Keratinocyte (primary cell): ENCODE data around the gene GPR39. TPM values are rescaled to one million over a fixed set of nuclear protein-coding genes. Genes with fewer than 3 reads are reported as not detected.
A peak's percentile ranks its signal among the peaks of the same experiment; 100 is the strongest.

ENCODE experiments used
- DNase-seq: peaks from one replicate; pipeline ENCODE4 v3.0.0-alpha.2; 2011; ENCODE audit warnings: low read depth, missing footprints, low spot score
- FAIRE-seq: peaks from 2 replicates; lab custom pipeline; 2011; peaks lifted over from hg19 to GRCh38; lab: Jason Lieb, UNC
- H2AFZ ChIP-seq: 2 replicates; pipeline ENCODE4 v1.6.0; 2012; ENCODE audit warnings: low read length, control low read depth, inconsistent platforms; ENCODE audit not compliant: control insufficient read depth
- H3K27ac ChIP-seq: 2 replicates; pipeline ENCODE4 v1.5.1; 2011; ENCODE audit warnings: low read length; ENCODE audit not compliant: control insufficient read depth, insufficient read depth
- H3K27me3 ChIP-seq: 3 replicates; pipeline ENCODE4 v1.6.0; 2011; ENCODE audit warnings: low read length; ENCODE audit not compliant: control insufficient read depth, insufficient read depth; ENCODE audit errors: extremely low read depth
- H3K36me3 ChIP-seq, 2 experiments: 2 replicates in 1 of 2; 3 replicates in 1 of 2; pipeline ENCODE4 v1.5.1; 2011; ENCODE audit warnings: low read length in 2 of 2, mild to moderate bottlenecking in 1 of 2; ENCODE audit not compliant: control insufficient read depth in 2 of 2, insufficient read depth in 2 of 2; ENCODE audit errors: extremely low read depth in 1 of 2
- H3K4me1 ChIP-seq: 3 replicates; pipeline ENCODE4 v1.5.1; 2011; ENCODE audit warnings: low read length; ENCODE audit not compliant: control insufficient read depth, insufficient read depth; ENCODE audit errors: extremely low read depth
- H3K4me2 ChIP-seq: 3 replicates; pipeline ENCODE4 v1.6.0; 2011; ENCODE audit warnings: low read depth, low read length; ENCODE audit not compliant: control insufficient read depth, insufficient read depth; ENCODE audit errors: extremely low read depth
- H3K4me3 ChIP-seq, 3 experiments: fragments of 200-600 bp in 1 of 3; sonication (generic) in 1 of 3; 2 replicates in 2 of 3; 3 replicates in 1 of 3; pipeline ENCODE4 v1.5.1; 2011 to 2016; ENCODE audit warnings: low read length in 3 of 3, mild to moderate bottlenecking in 3 of 3, control low read depth in 2 of 3, inconsistent platforms in 1 of 3, low read depth in 1 of 3, mixed read lengths in 1 of 3, mixed run types in 1 of 3, moderate library complexity in 1 of 3; ENCODE audit not compliant: control insufficient read depth in 2 of 3, insufficient read depth in 2 of 3; ENCODE audit errors: extremely low read depth in 1 of 3
- H3K79me2 ChIP-seq: 2 replicates; pipeline ENCODE4 v1.6.0; 2012; ENCODE audit warnings: low read length; ENCODE audit not compliant: control insufficient read depth, insufficient read depth
- H3K9ac ChIP-seq: 3 replicates; pipeline ENCODE4 v1.6.0; 2011; ENCODE audit warnings: low read length; ENCODE audit not compliant: control insufficient read depth, insufficient read depth; ENCODE audit errors: extremely low read depth
- H3K9me1 ChIP-seq: 3 replicates; pipeline ENCODE4 v1.6.0; 2011; ENCODE audit warnings: low read length; ENCODE audit not compliant: control insufficient read depth, insufficient read depth; ENCODE audit errors: extremely low read depth
- H3K9me3 ChIP-seq: 2 replicates; pipeline ENCODE4 v1.5.1; 2012; ENCODE audit warnings: low read depth, low read length; ENCODE audit not compliant: control insufficient read depth
- H4K20me1 ChIP-seq: 3 replicates; pipeline ENCODE4 v1.6.0; 2011; ENCODE audit warnings: low read length; ENCODE audit not compliant: control insufficient read depth, insufficient read depth; ENCODE audit errors: extremely low read depth
- EZH2 ChIP-seq: IDR thresholded peaks from one replicate; pipeline ENCODE4 v1.6.1; 2012; ENCODE audit warnings: inconsistent platforms, mild to moderate bottlenecking, low read length, moderate library complexity
- dilution Hi-C: fragments of 300-500 bp; cut with MboI; formaldehyde crosslinking; loops from one replicate; pipeline ENCODE4 v1.7.0; 2020; ENCODE audit warnings: low sequenced_read_pairs; ENCODE audit not compliant: extremely low pct_ligation_motif_present
- polyA plus RNA-seq, 5 experiments: library from polyadenylated mRNA; depleted of rRNA in 3 of 5; stranded (reverse) in 3 of 5; stranded (forward) in 1 of 5; unstranded in 1 of 5; fragments of >200 nt; gene quantifications; 1 replicate in 1 of 5; 2 replicates in 3 of 5; 3 replicates in 1 of 5; pipeline versions ENCODE4 v1.2.1 to v1.2.3, GENCODE V29; 2011 to 2012; ENCODE audit warnings: missing spikeins in 2 of 5, low read depth in 1 of 5, low replicate concordance in 1 of 5
- TF ChIP-seq, protein P1 (sequence below), 3 experiments: IDR thresholded peaks in 1 of 3; conservative IDR thresholded peaks in 1 of 3; optimal IDR thresholded peaks in 1 of 3; 2 replicates in 2 of 3; 3 replicates in 1 of 3; pipeline versions ENCODE3 to v1.5.1; 2011; ENCODE audit warnings: low read length in 3 of 3, mild to moderate bottlenecking in 3 of 3, moderate library complexity in 2 of 3, control low read depth in 1 of 3, inconsistent platforms in 1 of 3; ENCODE audit not compliant: insufficient read depth in 2 of 3; ENCODE audit errors: extremely low read depth in 1 of 3

Gene GPR39
- polyA plus RNA-seq, 1 donor (not counting 4 experiments of a cell fraction or from before 2014, with no cell fraction given) = 4.7 TPM

DNA sequence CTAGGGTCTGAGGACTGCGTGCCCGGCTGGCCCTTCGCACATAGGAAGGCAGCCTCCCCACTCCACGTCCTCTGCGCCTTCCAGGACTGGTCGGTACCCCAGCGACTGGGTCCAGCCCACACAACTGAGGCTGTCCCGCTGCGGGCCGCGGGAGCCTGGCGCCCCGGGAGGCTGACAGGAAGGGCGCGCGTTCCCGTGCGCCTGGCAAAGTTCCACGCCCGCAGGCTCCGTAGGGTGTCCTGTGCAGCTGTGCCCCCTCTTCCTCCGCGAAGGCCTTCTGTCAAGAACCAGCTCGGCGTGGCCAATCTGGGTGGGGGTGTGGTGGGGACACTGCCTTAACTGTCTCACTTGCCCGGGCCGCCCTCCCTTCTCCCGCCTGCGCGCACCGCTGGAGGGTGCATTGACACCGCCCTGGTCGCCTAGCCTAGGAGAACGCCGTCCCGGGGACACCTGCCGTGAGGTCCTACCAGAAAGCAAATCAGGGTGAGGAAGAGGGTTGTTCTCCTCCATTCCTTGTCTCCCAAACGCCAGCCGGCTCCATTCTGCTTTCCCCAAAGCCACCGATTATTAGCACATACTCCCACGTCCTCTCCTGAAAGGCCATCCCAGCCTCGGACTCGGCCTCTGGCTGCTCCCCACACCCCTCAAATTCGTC is 254.0 kb downstream of the GPR39 start:
- Histone ChIP-seq H3K9ac (no peak overlapping the region), H3K27ac (no peak overlapping the region), H2AFZ (peak overlapping the region; percentile 6), H3K4me3 (peak overlapping the region; percentile 25 to 56 (median 55)), H3K4me2 (peak overlapping the region; percentile 86), H4K20me1 (no peaks in the 10 kb centered on the region), H3K36me3 (no peaks in the 10 kb centered on the region), H3K27me3 (peaks cover 39% of the 10 kb centered on the region), H3K79me2 (no peaks in the 10 kb centered on the region), H3K4me1 (peaks cover 27% of the 10 kb centered on the region), H3K9me3 (no peaks in the 10 kb centered on the region), H3K9me1 (no peaks in the 10 kb centered on the region)
- no peak for FAIRE-seq
- TF ChIP-seq EZH2 = peak; percentile 36
- TF ChIP-seq, protein P1, sequence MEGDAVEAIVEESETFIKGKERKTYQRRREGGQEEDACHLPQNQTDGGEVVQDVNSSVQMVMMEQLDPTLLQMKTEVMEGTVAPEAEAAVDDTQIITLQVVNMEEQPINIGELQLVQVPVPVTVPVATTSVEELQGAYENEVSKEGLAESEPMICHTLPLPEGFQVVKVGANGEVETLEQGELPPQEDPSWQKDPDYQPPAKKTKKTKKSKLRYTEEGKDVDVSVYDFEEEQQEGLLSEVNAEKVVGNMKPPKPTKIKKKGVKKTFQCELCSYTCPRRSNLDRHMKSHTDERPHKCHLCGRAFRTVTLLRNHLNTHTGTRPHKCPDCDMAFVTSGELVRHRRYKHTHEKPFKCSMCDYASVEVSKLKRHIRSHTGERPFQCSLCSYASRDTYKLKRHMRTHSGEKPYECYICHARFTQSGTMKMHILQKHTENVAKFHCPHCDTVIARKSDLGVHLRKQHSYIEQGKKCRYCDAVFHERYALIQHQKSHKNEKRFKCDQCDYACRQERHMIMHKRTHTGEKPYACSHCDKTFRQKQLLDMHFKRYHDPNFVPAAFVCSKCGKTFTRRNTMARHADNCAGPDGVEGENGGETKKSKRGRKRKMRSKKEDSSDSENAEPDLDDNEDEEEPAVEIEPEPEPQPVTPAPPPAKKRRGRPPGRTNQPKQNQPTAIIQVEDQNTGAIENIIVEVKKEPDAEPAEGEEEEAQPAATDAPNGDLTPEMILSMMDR (optimal IDR thresholded peaks at IDR 0.05 in 1 of 3, IDR thresholded peaks at IDR 0.05 in 1 of 3, conservative IDR thresholded peaks at IDR 0.05 in 1 of 3; ENCODE audit: extremely low read depth in 1 of 3, insufficient read depth in 2 of 3, low read length in 3 of 3) = peak in 1 of 3 experiments; percentile 33
- DNase-seq = no peak
- dilution Hi-C loops = no loop called here

DNA sequence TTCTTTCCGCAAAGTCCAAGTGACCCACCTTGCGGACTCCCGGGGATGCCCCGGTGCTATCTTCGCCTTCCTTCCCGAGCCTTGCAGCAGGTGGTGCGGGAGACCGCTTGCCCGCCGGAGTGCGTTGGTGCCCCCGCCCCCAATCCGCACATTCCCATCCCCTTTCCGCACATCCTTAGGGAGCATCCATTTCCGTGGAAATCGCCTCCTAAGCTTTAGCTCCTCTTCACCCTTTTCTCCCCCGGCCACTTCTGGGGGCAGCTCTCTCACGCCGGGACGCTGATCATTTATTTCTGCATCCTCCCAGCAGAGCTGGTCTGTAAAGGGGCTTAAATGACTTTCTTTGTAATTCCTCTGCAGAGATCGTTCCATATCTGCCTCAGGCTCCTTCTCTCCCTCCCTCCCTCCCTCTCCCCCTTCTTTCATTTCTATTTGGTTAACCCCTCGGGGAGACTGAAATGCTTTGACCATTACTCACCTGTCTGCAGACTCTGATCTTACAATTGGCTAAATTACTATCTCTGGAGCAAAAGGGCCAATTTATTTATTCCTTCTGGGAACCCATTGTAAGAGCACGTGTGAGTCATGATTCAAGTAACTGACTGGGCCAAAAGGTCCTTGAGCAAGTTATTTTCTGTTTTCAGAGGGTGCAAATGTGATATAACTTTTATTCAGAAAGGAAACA is 254.7 kb downstream of the GPR39 start:
- Histone ChIP-seq H3K36me3 (no peaks in the 10 kb centered on the region), H3K4me1 (peaks cover 27% of the 10 kb centered on the region), H2AFZ (no peak overlapping the region), H3K9me1 (no peaks in the 10 kb centered on the region), H3K4me2 (peak overlapping the region; percentile 86), H3K4me3 (peak overlapping the region in 1 of 3 experiments; percentile 56), H3K27me3 (peaks cover 39% of the 10 kb centered on the region), H3K9ac (no peak overlapping the region), H3K9me3 (no peaks in the 10 kb centered on the region), H3K27ac (no peak overlapping the region), H3K79me2 (no peaks in the 10 kb centered on the region), H4K20me1 (no peaks in the 10 kb centered on the region)
- dilution Hi-C loops = no loop called here
- TF ChIP-seq EZH2 = no peak
- TF ChIP-seq, protein P1 (optimal IDR thresholded peaks at IDR 0.05 in 1 of 3, IDR thresholded peaks at IDR 0.05 in 1 of 3, conservative IDR thresholded peaks at IDR 0.05 in 1 of 3; ENCODE audit: extremely low read depth in 1 of 3, insufficient read depth in 2 of 3, low read length in 3 of 3) = no peak
- FAIRE-seq (peak; percentile 70), DNase-seq (peak; percentile 74)
